Stimulated activated CD8-positive, alpha-beta memory T cell treated with anti-CD3 and anti-CD28 coated beads, Interleukin-15, amount 100 ng/mL, for 48 hours (primary cell): ENCODE measurements around the gene RAB1B.
A peak's percentile ranks its signal among the peaks of the same experiment; 100 is the strongest.

ENCODE experiments used
- DNase-seq, 2 donors: peaks; one replicate each; pipeline ENCODE4 v3.0.0-alpha.2; 2020; ENCODE audit warnings: low read depth in 2 of 2

The RAB1B gene

GRCh38 chr11:66284526-66285078 is 16.2 kb downstream of the RAB1B start:
- no peak for DNase-seq

GRCh38 chr11:66285250-66285947 is 17.0 kb downstream of the RAB1B start:
- no peak for DNase-seq

DNA sequence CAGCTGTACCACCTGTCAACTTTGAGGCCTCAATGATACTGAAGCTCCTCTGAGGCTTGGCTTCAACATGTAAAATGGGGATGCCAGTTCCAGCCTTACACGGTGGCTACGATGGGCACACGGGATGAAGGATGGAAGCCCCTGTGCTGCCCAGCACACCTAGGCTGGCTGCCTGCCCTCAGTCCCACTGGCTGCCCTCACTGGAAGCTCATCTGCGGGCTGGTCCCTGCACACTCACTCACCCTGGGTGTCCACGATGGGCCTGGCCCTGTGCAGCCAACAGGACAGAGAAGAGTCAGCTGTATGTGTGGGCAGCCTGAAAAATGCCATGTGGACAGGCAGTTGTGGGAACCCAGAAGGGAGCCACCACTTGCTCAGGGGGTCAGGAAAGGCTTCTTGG is 18.3 kb downstream of the RAB1B start:
- no peak for DNase-seq

DNA sequence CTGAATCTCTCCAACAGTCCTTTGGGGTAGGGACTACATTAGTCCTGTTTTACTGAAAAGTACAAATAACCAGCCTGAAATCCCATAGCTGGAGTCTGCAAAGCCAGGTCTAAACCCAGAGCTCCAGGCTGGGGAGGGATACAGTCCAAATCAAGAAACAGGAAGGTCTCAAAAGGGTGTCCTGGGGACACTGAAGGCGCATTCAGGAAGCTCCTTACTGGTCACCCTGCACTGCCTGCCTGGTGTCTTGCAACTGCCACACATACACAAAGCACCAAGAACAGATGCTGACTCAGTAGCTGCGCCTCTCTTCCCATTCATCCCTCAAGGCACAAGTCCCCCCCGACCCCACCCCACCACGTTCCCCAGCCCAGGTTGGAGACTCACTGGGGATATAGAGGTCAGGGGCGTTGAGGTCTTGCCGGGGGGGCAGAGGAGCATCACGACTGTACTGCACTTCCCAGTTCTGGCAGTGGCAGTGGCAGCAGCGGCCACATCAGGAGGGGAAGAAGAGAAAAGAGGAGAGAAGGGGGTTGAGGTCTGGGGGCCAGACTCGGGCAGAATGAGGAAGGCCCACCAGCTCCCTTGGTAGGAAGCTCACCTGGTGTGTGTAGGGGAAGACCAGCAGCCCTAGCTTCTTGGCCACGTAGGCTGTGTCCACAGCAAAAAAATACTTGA is 18.9 kb downstream of the RAB1B start:
- DNase-seq = no peak

DNA sequence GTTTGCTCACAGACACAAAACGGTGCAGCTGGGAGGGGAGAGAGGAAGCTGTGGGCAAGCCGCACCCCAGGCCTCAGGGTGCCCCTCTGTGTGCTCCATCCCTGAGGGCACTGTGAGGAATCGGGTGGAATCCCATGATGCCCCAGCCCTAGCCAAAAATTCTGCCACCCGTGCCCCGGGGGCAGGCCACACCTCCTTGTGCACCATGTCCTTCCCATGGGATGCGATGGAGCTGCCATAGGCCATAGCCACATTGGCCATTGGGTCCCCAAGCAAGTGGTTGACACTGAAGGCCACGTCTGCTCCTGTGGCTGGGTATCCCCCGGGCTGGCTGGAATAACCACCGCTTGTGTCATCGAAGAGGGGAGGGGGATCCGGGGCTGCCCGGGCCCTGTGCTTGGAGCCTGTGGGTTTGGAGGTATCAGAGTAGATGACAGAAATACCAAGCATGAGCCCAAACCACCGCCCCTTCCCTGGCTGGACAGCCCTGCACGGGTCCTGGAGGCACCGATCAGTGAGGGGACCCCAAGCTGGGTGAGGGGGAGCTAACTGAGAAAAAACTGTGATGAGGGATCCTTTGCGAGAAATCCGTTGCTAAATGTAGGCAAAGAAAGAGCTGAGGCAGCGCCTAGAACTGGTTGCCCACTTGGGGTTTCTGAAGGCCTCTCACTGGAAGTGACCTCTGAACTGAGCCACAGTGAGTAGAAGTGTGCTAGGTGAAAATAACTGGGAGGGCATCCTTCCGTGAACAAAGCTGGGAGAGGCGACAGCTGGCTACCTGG is 19.6 kb downstream of the RAB1B start:
- DNase-seq = no peak

GRCh38 chr11:66288671-66289547 is 20.5 kb downstream of the RAB1B start, which contains the start of gene YIF1A:
YIF1A (minus strand) TSS chr11:66289143; CDS start chr11:66288985, 158 bp downstream.
- peak; percentile 98 to 99 for DNase-seq

GRCh38 chr11:66289548-66290329 is 21.3 kb downstream of the RAB1B start:
- DNase-seq = peak; percentile 68 to 75

GRCh38 chr11:66290330-66290621 is 21.8 kb downstream of the RAB1B start:
- DNase-seq = no peak

- no peak for DNase-seq
Observed at GRCh38 chr11:66291303-66291705, 22.9 kb downstream of the RAB1B start.

DNA sequence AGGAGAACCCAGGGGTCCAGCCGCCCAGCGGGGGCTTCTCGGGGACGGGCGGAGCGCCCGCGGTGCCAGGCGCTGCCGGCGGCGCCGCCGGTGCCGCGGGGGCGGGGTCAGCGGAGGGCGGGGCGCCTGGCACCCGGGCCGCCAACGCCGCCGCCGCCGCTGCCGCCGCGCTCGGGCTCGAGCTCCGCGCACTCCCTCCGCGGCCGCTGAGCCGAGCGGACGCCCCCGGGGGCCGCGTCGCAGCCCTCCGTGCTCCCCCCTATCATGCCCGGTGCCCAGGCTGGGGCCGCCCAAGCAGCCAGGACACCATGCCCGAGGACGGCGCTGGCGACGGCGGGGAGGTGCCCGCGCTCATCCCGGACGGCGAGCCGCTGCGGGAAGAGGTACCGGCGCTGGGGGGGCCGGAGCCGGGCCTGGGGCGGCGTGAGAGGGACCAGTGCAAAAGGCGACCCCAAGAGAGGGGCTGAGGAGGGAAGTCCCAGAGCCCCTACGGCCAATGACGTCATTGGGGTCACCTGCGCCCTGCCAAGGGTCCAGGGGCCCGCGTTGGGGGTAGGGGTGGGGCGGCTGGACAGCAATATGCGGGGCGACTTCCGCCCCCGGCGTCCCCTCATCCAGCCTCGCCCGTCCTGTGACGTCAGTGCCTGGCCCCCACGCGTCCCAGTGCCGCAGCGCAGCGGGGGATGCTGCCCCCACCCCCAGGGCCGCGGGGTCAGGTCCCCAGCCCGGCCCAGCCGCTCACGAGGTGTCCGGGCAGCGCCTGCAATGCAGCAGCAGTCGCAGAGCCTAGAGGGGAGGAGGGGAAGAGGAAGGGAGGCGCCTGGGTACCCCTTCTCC is 23.5 kb downstream of the RAB1B start, which contains the start of gene TMEM151A:
TSS of gene TMEM151A (plus strand) at position 189 of the 837 bp plus-strand sequence. CDS start at position 309, 120 bp downstream.
- no peak for DNase-seq

DNA sequence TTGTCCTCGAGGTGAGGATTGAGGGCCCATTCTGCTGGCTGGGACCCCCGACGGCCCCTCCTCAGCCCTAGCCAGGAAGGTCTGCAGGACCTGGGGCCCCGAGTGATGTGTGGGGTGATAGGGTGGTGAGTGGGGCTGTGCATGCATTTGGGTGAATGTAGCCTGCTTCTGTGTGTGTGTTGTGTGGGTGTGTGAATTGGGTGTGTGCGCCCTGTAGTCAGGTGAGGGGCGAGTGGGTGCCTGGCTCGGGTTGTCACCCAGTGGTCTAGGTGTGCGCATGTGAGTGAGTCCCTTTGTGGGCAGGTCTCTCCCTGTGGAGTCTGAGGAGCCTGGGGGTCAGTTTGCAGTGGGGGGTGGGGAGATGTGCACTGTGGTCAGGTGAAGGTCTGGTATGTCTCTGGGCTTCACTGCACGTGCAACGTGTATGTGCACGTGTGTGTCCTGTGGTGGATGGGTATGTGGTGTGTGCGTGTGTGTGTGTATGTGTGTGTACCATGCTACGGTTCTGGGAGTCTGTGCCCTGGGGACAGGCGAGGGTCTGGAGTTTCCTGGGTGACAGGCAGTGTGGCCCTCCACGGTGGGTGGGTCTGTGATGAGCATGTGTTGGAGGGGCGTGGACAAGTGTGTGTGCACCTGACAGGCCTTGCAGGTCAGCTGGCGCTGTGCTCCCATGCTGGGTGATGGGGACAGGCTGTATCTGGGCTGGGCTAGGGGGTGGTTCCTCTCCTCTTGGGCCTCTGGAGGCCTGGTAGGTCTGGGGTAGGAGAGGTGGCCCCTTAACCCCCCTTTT is 24.3 kb downstream of the RAB1B start:
- DNase-seq = no peak

DNA sequence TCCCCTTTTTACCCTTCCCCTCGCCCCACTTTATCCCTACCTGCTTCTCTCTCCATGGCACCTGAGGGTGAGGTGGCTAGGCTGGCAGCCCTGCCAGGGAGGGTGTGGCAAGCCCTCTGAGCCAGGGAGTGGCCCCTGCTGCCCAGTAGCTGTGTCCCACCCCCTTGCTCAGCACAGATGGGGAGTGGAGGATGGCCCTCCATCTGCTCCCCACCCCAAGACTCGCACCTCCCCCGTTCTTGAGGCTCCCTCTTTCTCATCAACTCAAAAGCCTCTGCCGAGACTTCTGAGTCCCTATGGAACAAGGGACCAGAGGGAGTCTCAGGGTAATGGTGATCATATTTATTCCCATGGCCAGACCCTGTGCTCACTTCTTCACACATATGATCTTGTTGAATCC is 24.9 kb downstream of the RAB1B start:
- no peak for DNase-seq

- DNase-seq = no peak
Observed at GRCh38 chr11:66293777-66294625, 25.6 kb downstream of the RAB1B start.

GRCh38 chr11:66294626-66295620 is 26.5 kb downstream of the RAB1B start:
- DNase-seq = no peak

GRCh38 chr11:66297610-66298009 is 29.2 kb downstream of the RAB1B start:
- no peak for DNase-seq

- no peak for DNase-seq
Observed at GRCh38 chr11:66299186-66299585, 30.7 kb downstream of the RAB1B start.

- no peak for DNase-seq
Observed at GRCh38 chr11:66302656-66303055, 34.2 kb downstream of the RAB1B start.
